ENCODE measurements around the gene LGR4.
"Not testable (repeated sequence)": the region's sequence is repeated elsewhere in the genome, so short reads cannot be mapped to it uniquely, and the experiment has no call there.

Gene LGR4

GRCh38 chr11:27321340-27321739 lies 151.2 kb downstream of the LGR4 start:
- not testable (repeated sequence) for H3K4me3 ChIP-seq (ENCODE audit: low read length); H3K36me3 ChIP-seq (ENCODE audit: control insufficient read depth, low read depth, low read length); H3K9me3 ChIP-seq (ENCODE audit: control insufficient read depth, low read depth, low read length); H3K4me1 ChIP-seq (ENCODE audit: control insufficient read depth, low read depth, low read length); H3K9ac ChIP-seq (ENCODE audit: low read length); H3K27me3 ChIP-seq (ENCODE audit: control insufficient read depth, insufficient read depth, low read length); H3K27ac ChIP-seq (ENCODE audit: low read length)

DNA sequence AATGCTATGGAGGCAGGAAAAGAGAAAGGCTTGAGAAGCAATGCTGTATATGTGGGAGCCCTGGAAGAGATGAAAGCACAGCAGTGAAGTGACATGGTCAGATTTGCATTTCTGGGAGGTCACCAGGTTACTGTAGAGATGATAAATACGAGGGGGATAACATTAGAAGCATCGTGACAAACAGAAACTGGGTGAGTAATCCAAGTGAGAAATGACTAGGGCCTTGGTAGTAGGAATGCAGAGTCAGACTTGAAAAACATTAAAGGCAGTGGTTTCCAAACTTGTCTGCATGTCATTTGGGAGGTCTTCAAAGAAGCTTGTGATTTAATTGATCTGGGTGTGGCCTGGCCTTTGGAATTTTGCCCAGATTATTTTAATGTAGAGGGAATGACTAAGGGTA lies 153.5 kb downstream of the LGR4 start:
- H3K9ac ChIP-seq (ENCODE audit: low read length) = no peak overlapping the region
- peaks cover 3% of the 10 kb centered on the region for H3K9me3 ChIP-seq (ENCODE audit: control insufficient read depth, low read depth, low read length)
- H3K36me3 ChIP-seq (ENCODE audit: control insufficient read depth, low read depth, low read length) = no peaks in the 10 kb centered on the region
- H3K27ac ChIP-seq (ENCODE audit: low read length) = no peak overlapping the region
- H3K4me3 ChIP-seq (ENCODE audit: low read length) = no peak overlapping the region
- peaks cover 3% of the 10 kb centered on the region for H3K4me1 ChIP-seq (ENCODE audit: control insufficient read depth, low read depth, low read length)
- no peaks in the 10 kb centered on the region for H3K27me3 ChIP-seq (ENCODE audit: control insufficient read depth, insufficient read depth, low read length)

DNA sequence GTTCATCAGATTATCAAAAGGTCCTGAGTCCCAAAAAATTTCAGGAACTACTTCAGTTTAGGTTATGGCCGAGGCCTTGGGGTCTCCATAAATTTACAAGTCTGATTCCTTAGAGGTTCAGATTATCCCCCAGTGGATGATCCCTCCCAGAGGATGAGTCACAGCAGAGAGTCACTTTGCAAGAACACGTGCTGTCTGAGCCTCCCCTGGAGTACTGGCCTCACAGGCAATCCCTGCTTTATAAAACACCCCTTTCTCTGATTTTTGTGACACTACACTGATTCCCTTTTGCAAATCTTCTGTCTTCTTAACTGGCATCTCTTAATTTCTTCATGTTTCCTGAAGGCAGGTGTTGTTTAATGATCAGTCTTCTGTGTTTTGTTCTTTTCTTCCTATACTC lies 154.8 kb downstream of the LGR4 start:
- peaks cover 3% of the 10 kb centered on the region for H3K9me3 ChIP-seq (ENCODE audit: control insufficient read depth, low read depth, low read length)
- H3K27me3 ChIP-seq (ENCODE audit: control insufficient read depth, insufficient read depth, low read length) = no peaks in the 10 kb centered on the region
- peaks cover 3% of the 10 kb centered on the region for H3K4me1 ChIP-seq (ENCODE audit: control insufficient read depth, low read depth, low read length)
- H3K4me3 ChIP-seq (ENCODE audit: low read length) = no peak overlapping the region
- no peak overlapping the region for H3K27ac ChIP-seq (ENCODE audit: low read length)
- no peak overlapping the region for H3K9ac ChIP-seq (ENCODE audit: low read length)
- H3K36me3 ChIP-seq (ENCODE audit: control insufficient read depth, low read depth, low read length) = no peaks in the 10 kb centered on the region
